Astrocyte of the spinal cord (primary cell): ENCODE data around the gene PRLH.

Source experiments
- DNase-seq: peaks from one replicate; pipeline ENCODE4 v3.0.0; 2011; ENCODE audit warnings: low read depth, low spot score
- H3K4me3 ChIP-seq: 2 replicates; pipeline ENCODE4 v1.5.1; 2011; ENCODE audit warnings: low read depth, mild to moderate bottlenecking, low read length, moderate library complexity
- CTCF ChIP-seq: IDR thresholded peaks from 2 replicates; pipeline ENCODE4 v1.5.1; 2012; ENCODE audit warnings: low read depth, mild to moderate bottlenecking, low read length, inconsistent platforms
- in situ Hi-C: cut with HindIII; loops from 2 replicates; pipeline ENCODE4 v1.10.0; 2017; ENCODE audit warnings: low sequenced_read_pairs

Gene PRLH

GRCh38 chr2:237552908-237553307 lies 13.5 kb upstream of the PRLH start:
- DNase-seq = no peak
- in situ Hi-C loops = no loop called here
- no peak for TF ChIP-seq CTCF
- H3K4me3 ChIP-seq = no peak overlapping the region

- TF ChIP-seq CTCF = no peak
- no peak overlapping the region for H3K4me3 ChIP-seq
- DNase-seq = no peak
- in situ Hi-C loops = no loop called here
Measured at GRCh38 chr2:237553948-237554347, 12.4 kb upstream of the PRLH start.

- H3K4me3 ChIP-seq = no peak overlapping the region
- no peak for TF ChIP-seq CTCF
- in situ Hi-C loops = no loop called here
- no peak for DNase-seq
Measured at GRCh38 chr2:237555560-237555959, 10.8 kb upstream of the PRLH start.

GRCh38 chr2:237556773-237557632 lies 9.4 kb upstream of the PRLH start:
- no peak for DNase-seq
- TF ChIP-seq CTCF = no peak
- in situ Hi-C loops = no loop called here
- H3K4me3 ChIP-seq = no peak overlapping the region

- no peak for TF ChIP-seq CTCF
- H3K4me3 ChIP-seq = no peak overlapping the region
- DNase-seq = no peak
- in situ Hi-C loops = no loop called here
Measured at GRCh38 chr2:237557633-237558015, 8.8 kb upstream of the PRLH start.

- peak; percentile 58 for DNase-seq
Measured at GRCh38 chr2:237558961-237559641, 7.3 kb upstream of the PRLH start.

More at GRCh38 chr2:237558961-237559641, 7.3 kb upstream of the PRLH start:
- no peak for TF ChIP-seq CTCF
- in situ Hi-C loops = no loop called here
- H3K4me3 ChIP-seq = no peak overlapping the region
